Keratinocyte (primary cell): Measurements from ENCODE around the gene ADAMTS17. TPM values are rescaled to one million over a fixed set of nuclear protein-coding genes. Genes with fewer than 3 reads are reported as not detected.

Experiments used
- DNase-seq: peaks from one replicate; pipeline ENCODE4 v3.0.0-alpha.2; 2011; ENCODE audit warnings: low read depth, missing footprints, low spot score
- FAIRE-seq: peaks from 2 replicates; lab custom pipeline; 2011; peaks lifted over from hg19 to GRCh38; lab: Jason Lieb, UNC
- H2AFZ ChIP-seq: 2 replicates; pipeline ENCODE4 v1.6.0; 2012; ENCODE audit warnings: low read length, control low read depth, inconsistent platforms; ENCODE audit not compliant: control insufficient read depth
- H3K27ac ChIP-seq: 2 replicates; pipeline ENCODE4 v1.5.1; 2011; ENCODE audit warnings: low read length; ENCODE audit not compliant: control insufficient read depth, insufficient read depth
- H3K27me3 ChIP-seq: 3 replicates; pipeline ENCODE4 v1.6.0; 2011; ENCODE audit warnings: low read length; ENCODE audit not compliant: control insufficient read depth, insufficient read depth; ENCODE audit errors: extremely low read depth
- H3K36me3 ChIP-seq, 2 experiments: 2 replicates in 1 of 2; 3 replicates in 1 of 2; pipeline ENCODE4 v1.5.1; 2011; ENCODE audit warnings: low read length in 2 of 2, mild to moderate bottlenecking in 1 of 2; ENCODE audit not compliant: control insufficient read depth in 2 of 2, insufficient read depth in 2 of 2; ENCODE audit errors: extremely low read depth in 1 of 2
- H3K4me1 ChIP-seq: 3 replicates; pipeline ENCODE4 v1.5.1; 2011; ENCODE audit warnings: low read length; ENCODE audit not compliant: control insufficient read depth, insufficient read depth; ENCODE audit errors: extremely low read depth
- H3K4me2 ChIP-seq: 3 replicates; pipeline ENCODE4 v1.6.0; 2011; ENCODE audit warnings: low read depth, low read length; ENCODE audit not compliant: control insufficient read depth, insufficient read depth; ENCODE audit errors: extremely low read depth
- H3K4me3 ChIP-seq, 3 experiments: fragments of 200-600 bp in 1 of 3; sonication (generic) in 1 of 3; 2 replicates in 2 of 3; 3 replicates in 1 of 3; pipeline ENCODE4 v1.5.1; 2011 to 2016; ENCODE audit warnings: low read length in 3 of 3, mild to moderate bottlenecking in 3 of 3, control low read depth in 2 of 3, inconsistent platforms in 1 of 3, low read depth in 1 of 3, mixed read lengths in 1 of 3, mixed run types in 1 of 3, moderate library complexity in 1 of 3; ENCODE audit not compliant: control insufficient read depth in 2 of 3, insufficient read depth in 2 of 3; ENCODE audit errors: extremely low read depth in 1 of 3
- H3K79me2 ChIP-seq: 2 replicates; pipeline ENCODE4 v1.6.0; 2012; ENCODE audit warnings: low read length; ENCODE audit not compliant: control insufficient read depth, insufficient read depth
- H3K9ac ChIP-seq: 3 replicates; pipeline ENCODE4 v1.6.0; 2011; ENCODE audit warnings: low read length; ENCODE audit not compliant: control insufficient read depth, insufficient read depth; ENCODE audit errors: extremely low read depth
- H3K9me1 ChIP-seq: 3 replicates; pipeline ENCODE4 v1.6.0; 2011; ENCODE audit warnings: low read length; ENCODE audit not compliant: control insufficient read depth, insufficient read depth; ENCODE audit errors: extremely low read depth
- H3K9me3 ChIP-seq: 2 replicates; pipeline ENCODE4 v1.5.1; 2012; ENCODE audit warnings: low read depth, low read length; ENCODE audit not compliant: control insufficient read depth
- H4K20me1 ChIP-seq: 3 replicates; pipeline ENCODE4 v1.6.0; 2011; ENCODE audit warnings: low read length; ENCODE audit not compliant: control insufficient read depth, insufficient read depth; ENCODE audit errors: extremely low read depth
- EZH2 ChIP-seq: IDR thresholded peaks from one replicate; pipeline ENCODE4 v1.6.1; 2012; ENCODE audit warnings: inconsistent platforms, mild to moderate bottlenecking, low read length, moderate library complexity
- dilution Hi-C: fragments of 300-500 bp; cut with MboI; formaldehyde crosslinking; loops from one replicate; pipeline ENCODE4 v1.7.0; 2020; ENCODE audit warnings: low sequenced_read_pairs; ENCODE audit not compliant: extremely low pct_ligation_motif_present
- polyA plus RNA-seq, 5 experiments: library from polyadenylated mRNA; depleted of rRNA in 3 of 5; stranded (reverse) in 3 of 5; stranded (forward) in 1 of 5; unstranded in 1 of 5; fragments of >200 nt; gene quantifications; 1 replicate in 1 of 5; 2 replicates in 3 of 5; 3 replicates in 1 of 5; pipeline versions ENCODE4 v1.2.1 to v1.2.3, GENCODE V29; 2011 to 2012; ENCODE audit warnings: missing spikeins in 2 of 5, low read depth in 1 of 5, low replicate concordance in 1 of 5
- TF ChIP-seq, protein P1 (sequence below), 3 experiments: IDR thresholded peaks in 1 of 3; conservative IDR thresholded peaks in 1 of 3; optimal IDR thresholded peaks in 1 of 3; 2 replicates in 2 of 3; 3 replicates in 1 of 3; pipeline versions ENCODE3 to v1.5.1; 2011; ENCODE audit warnings: low read length in 3 of 3, mild to moderate bottlenecking in 3 of 3, moderate library complexity in 2 of 3, control low read depth in 1 of 3, inconsistent platforms in 1 of 3; ENCODE audit not compliant: insufficient read depth in 2 of 3; ENCODE audit errors: extremely low read depth in 1 of 3

The ADAMTS17 gene
- polyA plus RNA-seq, 1 donor (not counting 4 experiments of a cell fraction or from before 2014, with no cell fraction given) = 0.18 TPM

DNA sequence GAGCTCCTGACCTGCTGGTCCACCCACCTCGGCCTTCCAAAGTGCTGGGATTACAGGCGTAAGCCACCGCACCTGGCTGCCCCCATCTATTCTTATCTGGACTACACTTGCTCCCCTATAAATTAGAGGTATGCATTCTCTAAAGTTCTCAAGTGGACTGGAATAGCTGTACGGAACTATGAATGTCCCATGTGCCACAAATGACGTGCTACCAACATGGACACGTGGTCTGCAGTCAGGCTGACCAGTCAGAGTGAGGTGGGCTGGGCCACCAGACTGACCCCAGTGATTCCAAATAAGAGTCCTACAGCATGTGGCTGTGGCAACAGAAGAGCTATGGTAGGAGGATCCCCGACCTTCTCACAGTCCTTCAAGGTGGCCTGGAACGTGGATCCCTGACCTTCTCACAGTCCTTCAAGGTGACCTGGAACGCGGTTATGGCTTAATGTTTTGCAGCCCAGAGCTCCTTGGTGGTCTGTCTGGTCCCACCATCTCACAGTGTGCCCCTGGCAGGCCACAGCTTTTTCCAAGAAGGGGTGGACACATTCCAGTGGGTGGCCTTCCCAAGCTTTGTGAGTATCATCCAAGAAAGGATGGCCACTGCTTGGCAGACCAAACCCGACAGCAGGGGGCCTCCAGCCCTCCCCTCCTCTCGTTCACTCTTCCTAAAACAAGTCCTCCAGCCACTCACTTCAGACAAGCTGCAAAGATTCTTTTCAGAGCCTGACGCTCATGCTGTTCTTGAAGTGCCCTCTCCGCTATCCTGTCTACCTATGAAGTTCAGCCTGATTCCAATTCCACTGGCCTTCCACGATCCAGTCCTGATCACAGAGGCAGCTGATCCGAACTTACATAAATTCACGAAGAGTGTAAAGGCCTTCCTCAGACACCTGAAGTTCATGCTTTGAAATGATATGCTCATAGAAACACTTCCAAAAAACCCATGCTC lies 4.4 kb downstream of the ADAMTS17 start:
- no peaks in the 10 kb centered on the region for H3K4me1 ChIP-seq
- H3K9me3 ChIP-seq = no peaks in the 10 kb centered on the region
- TF ChIP-seq EZH2 = no peak
- TF ChIP-seq, protein P1, sequence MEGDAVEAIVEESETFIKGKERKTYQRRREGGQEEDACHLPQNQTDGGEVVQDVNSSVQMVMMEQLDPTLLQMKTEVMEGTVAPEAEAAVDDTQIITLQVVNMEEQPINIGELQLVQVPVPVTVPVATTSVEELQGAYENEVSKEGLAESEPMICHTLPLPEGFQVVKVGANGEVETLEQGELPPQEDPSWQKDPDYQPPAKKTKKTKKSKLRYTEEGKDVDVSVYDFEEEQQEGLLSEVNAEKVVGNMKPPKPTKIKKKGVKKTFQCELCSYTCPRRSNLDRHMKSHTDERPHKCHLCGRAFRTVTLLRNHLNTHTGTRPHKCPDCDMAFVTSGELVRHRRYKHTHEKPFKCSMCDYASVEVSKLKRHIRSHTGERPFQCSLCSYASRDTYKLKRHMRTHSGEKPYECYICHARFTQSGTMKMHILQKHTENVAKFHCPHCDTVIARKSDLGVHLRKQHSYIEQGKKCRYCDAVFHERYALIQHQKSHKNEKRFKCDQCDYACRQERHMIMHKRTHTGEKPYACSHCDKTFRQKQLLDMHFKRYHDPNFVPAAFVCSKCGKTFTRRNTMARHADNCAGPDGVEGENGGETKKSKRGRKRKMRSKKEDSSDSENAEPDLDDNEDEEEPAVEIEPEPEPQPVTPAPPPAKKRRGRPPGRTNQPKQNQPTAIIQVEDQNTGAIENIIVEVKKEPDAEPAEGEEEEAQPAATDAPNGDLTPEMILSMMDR (optimal IDR thresholded peaks at IDR 0.05 in 1 of 3, IDR thresholded peaks at IDR 0.05 in 1 of 3, conservative IDR thresholded peaks at IDR 0.05 in 1 of 3; ENCODE audit: extremely low read depth in 1 of 3, insufficient read depth in 2 of 3, low read length in 3 of 3) = no peak
- H4K20me1 ChIP-seq = no peaks in the 10 kb centered on the region
- H3K79me2 ChIP-seq = no peaks in the 10 kb centered on the region
- FAIRE-seq = no peak
- DNase-seq = no peak
- H3K9ac ChIP-seq = no peak overlapping the region
- no peak overlapping the region for H3K27ac ChIP-seq
- dilution Hi-C loops = no loop called here
- no peak overlapping the region for H3K4me2 ChIP-seq
- H3K27me3 ChIP-seq = peaks cover 16% of the 10 kb centered on the region
- no peaks in the 10 kb centered on the region for H3K36me3 ChIP-seq
- H3K4me3 ChIP-seq = no peak overlapping the region
- H3K9me1 ChIP-seq = no peaks in the 10 kb centered on the region
- H2AFZ ChIP-seq = no peak overlapping the region

DNA sequence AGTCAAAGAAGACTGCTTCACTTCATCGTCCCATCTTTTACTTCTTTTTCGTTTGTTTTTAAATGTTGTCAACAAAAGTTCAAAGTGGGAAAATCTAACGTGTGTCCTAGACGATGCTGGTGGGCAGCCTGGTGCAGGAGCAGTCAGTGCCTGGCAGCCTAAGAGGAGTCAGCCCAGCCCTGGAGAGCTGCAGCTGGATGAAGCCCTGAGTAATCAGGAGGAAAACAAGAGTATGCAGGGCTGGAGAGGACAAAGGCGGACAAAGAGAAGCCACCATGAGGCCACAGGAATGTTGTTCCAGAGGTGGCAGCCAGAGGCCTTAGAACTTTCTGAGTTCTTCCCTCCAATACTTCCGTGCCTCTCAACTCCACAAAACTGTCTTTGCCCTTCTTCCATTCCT lies 5.7 kb downstream of the ADAMTS17 start:
- FAIRE-seq = no peak
- dilution Hi-C loops = no loop called here
- H3K36me3 ChIP-seq = no peaks in the 10 kb centered on the region
- H3K4me2 ChIP-seq = no peak overlapping the region
- H3K4me1 ChIP-seq = no peaks in the 10 kb centered on the region
- H2AFZ ChIP-seq = no peak overlapping the region
- no peak overlapping the region for H3K4me3 ChIP-seq
- no peak for DNase-seq
- no peaks in the 10 kb centered on the region for H3K9me3 ChIP-seq
- H3K27ac ChIP-seq = no peak overlapping the region
- no peak for TF ChIP-seq EZH2
- TF ChIP-seq, protein P1 (optimal IDR thresholded peaks at IDR 0.05 in 1 of 3, IDR thresholded peaks at IDR 0.05 in 1 of 3, conservative IDR thresholded peaks at IDR 0.05 in 1 of 3; ENCODE audit: extremely low read depth in 1 of 3, insufficient read depth in 2 of 3, low read length in 3 of 3) = no peak
- H3K9me1 ChIP-seq = no peaks in the 10 kb centered on the region
- no peaks in the 10 kb centered on the region for H4K20me1 ChIP-seq
- no peaks in the 10 kb centered on the region for H3K79me2 ChIP-seq
- no peak overlapping the region for H3K9ac ChIP-seq
- H3K27me3 ChIP-seq = peaks cover 16% of the 10 kb centered on the region
